OCI-LY7 (cell line): ENCODE data around the gene PRR7. TPM values are rescaled to one million over a fixed set of nuclear protein-coding genes. Genes with fewer than 3 reads are reported as not detected.

ENCODE experiments used
- BruUV-seq: library from RNA; stranded (reverse); fragments of 400-500 nt; replicated peaks from 2 replicates; lab custom pipeline; 2021; lab: Mats Ljungman, UMichigan
- CTCF ChIA-PET: fragments of 300-600 bp; sonication (Branson Sonifier 250); formaldehyde crosslinking; loops from one replicate; lab custom pipeline; 2022; ENCODE audit warnings: antibody characterized with exemption; ENCODE audit not compliant: unreplicated experiment; lab: Charles Lee
- POLR2A ChIA-PET: fragments of 300-600 bp; sonication (Branson Sonifier 250); formaldehyde crosslinking; loops from one replicate; lab custom pipeline; 2022; ENCODE audit warnings: antibody characterized with exemption; lab: Charles Lee
- DNase-seq: peaks from one replicate; pipeline ENCODE4 v3.0.0-alpha.2; 2015; ENCODE audit warnings: low spot score
- H2AFZ ChIP-seq: fragments of 200-600 bp; sonication (generic), shearing (Covaris generic); 2 replicates; pipeline ENCODE4 v1.6.1; 2014; ENCODE audit warnings: mild to moderate bottlenecking, antibody characterized with exemption, low read length, moderate library complexity
- H3K27ac ChIP-seq: fragments of 200-600 bp; sonication (generic); 2 replicates; pipeline ENCODE4 v1.5.1; 2014; ENCODE audit warnings: mixed run types, low read depth, mild to moderate bottlenecking, moderate library complexity, low read length, inconsistent platforms; ENCODE audit not compliant: poor library complexity, severe bottlenecking
- H3K36me3 ChIP-seq: fragments of 200-600 bp; sonication (generic); 2 replicates; pipeline ENCODE4 v1.6.1; 2014; ENCODE audit warnings: mild to moderate bottlenecking, antibody characterized with exemption, low read length, moderate library complexity, mixed read lengths; ENCODE audit not compliant: insufficient read depth
- H3K4me1 ChIP-seq: fragments of 200-600 bp; sonication (generic); 2 replicates; pipeline ENCODE4 v1.5.1; 2014; ENCODE audit warnings: mild to moderate bottlenecking, low read length; ENCODE audit not compliant: insufficient read depth, poor library complexity, severe bottlenecking
- H3K4me2 ChIP-seq: fragments of 200-600 bp; sonication (generic); 2 replicates; pipeline ENCODE4 v1.6.1; 2014; ENCODE audit warnings: mild to moderate bottlenecking, low read length
- H3K4me3 ChIP-seq: fragments of 200-600 bp; sonication (generic); 2 replicates; pipeline ENCODE4 v1.5.1; 2014; ENCODE audit warnings: mild to moderate bottlenecking, low read depth, low read length; ENCODE audit not compliant: poor library complexity, severe bottlenecking
- H3K79me2 ChIP-seq: fragments of 200-600 bp; sonication (generic); 2 replicates; pipeline ENCODE4 v1.6.1; 2016; ENCODE audit warnings: low read depth, mild to moderate bottlenecking, low read length, moderate library complexity, mixed read lengths; ENCODE audit not compliant: insufficient read depth
- H3K9me2 ChIP-seq: fragments of 200-600 bp; sonication (generic); 2 replicates; pipeline ENCODE4 v1.6.1; 2016; ENCODE audit warnings: mild to moderate bottlenecking, low read length, mixed read lengths; ENCODE audit not compliant: insufficient read depth
- H3K9me3 ChIP-seq: fragments of 200-600 bp; sonication (generic); 2 replicates; pipeline ENCODE4 v1.6.1; 2014; ENCODE audit warnings: mild to moderate bottlenecking, mixed run types, low read length, mixed read lengths
- H4K20me1 ChIP-seq: fragments of 200-600 bp; sonication (generic); 2 replicates; pipeline ENCODE4 v1.6.1; 2014; ENCODE audit warnings: mild to moderate bottlenecking, antibody characterized with exemption, low read length, moderate library complexity, mixed read lengths; ENCODE audit not compliant: insufficient read depth
- EZH2phosphoT487 ChIP-seq: fragments of 200-600 bp; sonication (generic); IDR thresholded peaks from 2 replicates; pipeline ENCODE4 v1.6.1; 2018; ENCODE audit warnings: low read depth, borderline replicate concordance, mild to moderate bottlenecking, mixed run types, antibody characterized with exemption, low read length, moderate library complexity, mixed read lengths
- intact Hi-C: fragments of 100-400 bp; cut with micrococcal nuclease; formaldehyde crosslinking; loops from one replicate; pipeline ENCODE4 v1.10.0; 2022; ENCODE audit not compliant: unreplicated experiment
- total RNA-seq, 2 experiments: library from RNA; depleted of rRNA in 1 of 2; stranded (reverse); fragments of >200 nt in 1 of 2; shearing (Covaris generic) in 1 of 2; gene quantifications; 2 replicates each; pipeline ENCODE4 v1.2.3, GENCODE V29; 2014 to 2022
- TF ChIP-seq, protein P1 (sequence below): fragments of 200-600 bp; sonication (generic); conservative IDR thresholded peaks from 2 replicates; pipeline ENCODE4 v1.5.1; 2014; ENCODE audit warnings: mild to moderate bottlenecking, antibody characterized with exemption, low read length, moderate library complexity, mixed read lengths

PRR7 gene
- total RNA-seq, 2 experiments from 2014 or later = 12.8 to 13.6 TPM

DNA sequence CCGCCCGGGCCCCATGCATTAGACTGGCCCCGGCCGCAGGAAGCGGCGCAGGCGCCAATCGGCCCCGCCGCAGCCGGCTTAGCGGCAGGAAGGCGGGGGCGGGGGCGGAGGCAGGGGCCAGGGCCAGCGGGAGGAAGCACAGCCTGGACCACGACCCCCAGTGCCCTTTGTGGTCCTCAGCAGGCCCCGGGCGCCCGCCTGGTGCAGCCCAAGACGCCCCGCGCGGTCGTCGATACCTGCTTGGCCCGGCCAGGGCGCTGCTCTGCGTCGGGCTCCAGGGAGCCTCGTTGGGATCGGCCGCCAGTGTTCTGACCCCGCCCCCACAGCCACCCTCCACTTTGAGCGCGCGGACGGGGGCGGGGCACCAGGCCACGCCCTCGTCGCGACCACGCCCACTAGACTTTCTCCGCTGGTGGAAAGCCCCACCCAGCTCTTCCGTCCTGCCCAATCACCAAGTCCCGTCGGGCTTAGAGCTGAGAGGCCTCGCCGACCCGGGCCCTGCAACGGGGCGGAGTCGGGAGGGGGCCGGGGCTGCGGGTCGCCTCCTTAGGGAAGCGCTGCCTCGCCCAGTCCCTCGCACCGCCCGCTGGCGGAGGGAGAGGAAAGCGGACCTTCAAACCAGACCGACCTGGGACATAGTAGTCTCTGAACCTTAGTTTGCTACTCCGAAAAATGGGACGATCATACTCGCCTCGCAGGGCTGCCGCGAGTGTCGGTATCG lies 50.8 kb downstream of the PRR7 start, which contains the start of gene PDLIM7:
PDLIM7 (minus strand) TSS at position 313 of the 721 bp plus-strand sequence. CDS start 1,092 bp downstream, outside the sequence.
- peak within 1 kb of the TSS; percentile 29 for H3K27ac ChIP-seq
- H2AFZ ChIP-seq = peak within 1 kb of the TSS; percentile 50; the same call in 1 of the 2 replicates
- DNase-seq = peak; percentile 96
- H3K79me2 ChIP-seq = no peaks in the 10 kb centered on the region
- CTCF ChIA-PET = interaction anchor here (0.6 to 1.0 kb wide), 5 partner anchors 10 to 385 kb away, joined by 3 to 4 read pairs (median 3); no protein-coding TSS in a partner anchor
- POLR2A ChIA-PET = interaction anchor here (0.8 to 2.8 kb wide), 4 partner anchors 12 to 109 kb away, joined by 3 to 24 read pairs (median 4); partner anchors contain the start of gene DOK3
- no TSS peak for BruUV-seq
- H4K20me1 ChIP-seq = peaks cover 6% of the 10 kb centered on the region; the same call in 1 of the 2 replicates
- peak within 1 kb of the TSS; percentile 81 for H3K4me3 ChIP-seq
- H3K9me2 ChIP-seq = no peaks in the 10 kb centered on the region
- H3K4me2 ChIP-seq = peak within 1 kb of the TSS; percentile 96
- peaks cover 6% of the 10 kb centered on the region; the same call in 1 of the 2 replicates for H3K36me3 ChIP-seq
- TF ChIP-seq, protein P1, sequence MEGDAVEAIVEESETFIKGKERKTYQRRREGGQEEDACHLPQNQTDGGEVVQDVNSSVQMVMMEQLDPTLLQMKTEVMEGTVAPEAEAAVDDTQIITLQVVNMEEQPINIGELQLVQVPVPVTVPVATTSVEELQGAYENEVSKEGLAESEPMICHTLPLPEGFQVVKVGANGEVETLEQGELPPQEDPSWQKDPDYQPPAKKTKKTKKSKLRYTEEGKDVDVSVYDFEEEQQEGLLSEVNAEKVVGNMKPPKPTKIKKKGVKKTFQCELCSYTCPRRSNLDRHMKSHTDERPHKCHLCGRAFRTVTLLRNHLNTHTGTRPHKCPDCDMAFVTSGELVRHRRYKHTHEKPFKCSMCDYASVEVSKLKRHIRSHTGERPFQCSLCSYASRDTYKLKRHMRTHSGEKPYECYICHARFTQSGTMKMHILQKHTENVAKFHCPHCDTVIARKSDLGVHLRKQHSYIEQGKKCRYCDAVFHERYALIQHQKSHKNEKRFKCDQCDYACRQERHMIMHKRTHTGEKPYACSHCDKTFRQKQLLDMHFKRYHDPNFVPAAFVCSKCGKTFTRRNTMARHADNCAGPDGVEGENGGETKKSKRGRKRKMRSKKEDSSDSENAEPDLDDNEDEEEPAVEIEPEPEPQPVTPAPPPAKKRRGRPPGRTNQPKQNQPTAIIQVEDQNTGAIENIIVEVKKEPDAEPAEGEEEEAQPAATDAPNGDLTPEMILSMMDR = no peak
- TF ChIP-seq EZH2phosphoT487 = no peak
- no peaks in the 10 kb centered on the region for H3K9me3 ChIP-seq
- intact Hi-C loops = loop anchor here (2.0 kb wide), 2 partner anchors 43 to 107 kb away; no protein-coding TSS in a partner anchor
- H3K4me1 ChIP-seq = peaks cover 60% of the 10 kb centered on the region

DNA sequence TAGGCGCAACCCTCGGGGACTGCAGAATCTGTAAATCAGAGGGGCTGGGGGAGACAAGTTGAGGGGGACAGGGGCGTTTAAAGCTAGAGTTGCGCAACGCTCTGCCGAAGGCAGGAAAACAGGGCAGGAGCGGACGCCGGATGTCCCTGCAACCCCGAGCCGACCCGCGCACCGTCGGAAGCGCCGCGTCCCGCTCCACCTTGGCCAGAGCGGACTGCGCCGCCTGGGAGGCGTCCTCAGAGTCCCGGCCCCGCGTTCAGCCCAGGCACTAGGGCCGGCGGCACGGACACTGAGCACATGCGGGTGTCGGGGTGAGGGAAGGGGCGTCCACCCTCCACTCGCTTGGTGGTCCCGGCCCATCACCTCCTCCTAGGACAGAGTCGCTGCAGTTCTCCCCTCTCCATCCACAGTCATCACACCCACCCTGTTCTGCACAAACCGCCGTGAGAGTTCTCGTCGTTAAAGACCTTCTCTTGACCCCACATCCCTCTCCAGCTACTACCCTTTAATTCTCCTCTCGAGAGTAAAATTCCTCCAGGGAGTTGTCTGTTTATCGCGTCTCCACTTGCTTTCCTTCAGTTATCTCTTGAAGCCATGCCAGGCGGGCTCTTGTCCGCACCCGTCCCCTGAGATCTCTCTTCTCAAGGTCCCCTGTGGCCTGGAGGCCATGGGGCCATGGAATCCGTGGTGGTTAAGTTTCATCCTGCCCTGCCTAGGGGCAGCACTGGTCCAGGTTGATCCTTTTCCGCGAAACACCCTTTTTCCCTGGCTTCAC lies 51.6 kb downstream of the PRR7 start:
- no peak for DNase-seq
- CTCF ChIA-PET = interaction anchor here (0.5 to 1.0 kb wide), 5 partner anchors 9 to 109 kb away, joined by 3 to 4 read pairs (median 3); no protein-coding TSS in a partner anchor
- H3K36me3 ChIP-seq = peaks cover 13% of the 10 kb centered on the region
- POLR2A ChIA-PET = interaction anchor here (0.8 to 2.8 kb wide), 4 partner anchors 12 to 109 kb away, joined by 3 to 24 read pairs (median 4); partner anchors contain the start of gene DOK3
- H3K4me3 ChIP-seq = peak overlapping the region; percentile 81
- H3K4me1 ChIP-seq = peaks cover 67% of the 10 kb centered on the region
- H3K79me2 ChIP-seq = no peaks in the 10 kb centered on the region
- no TSS peak for BruUV-seq
- H3K27ac ChIP-seq = no peak overlapping the region
- no peak for TF ChIP-seq EZH2phosphoT487
- TF ChIP-seq, protein P1 = no peak
- peak overlapping the region; percentile 96 for H3K4me2 ChIP-seq
- intact Hi-C loops = no loop called here
- no peaks in the 10 kb centered on the region for H3K9me2 ChIP-seq
- peak overlapping the region; percentile 50; the same call in 1 of the 2 replicates for H2AFZ ChIP-seq
- H4K20me1 ChIP-seq = peaks cover 6% of the 10 kb centered on the region; the same call in 1 of the 2 replicates
- H3K9me3 ChIP-seq = no peaks in the 10 kb centered on the region
